ENCODE data around the gene FNDC3B.

FNDC3B gene

DNA sequence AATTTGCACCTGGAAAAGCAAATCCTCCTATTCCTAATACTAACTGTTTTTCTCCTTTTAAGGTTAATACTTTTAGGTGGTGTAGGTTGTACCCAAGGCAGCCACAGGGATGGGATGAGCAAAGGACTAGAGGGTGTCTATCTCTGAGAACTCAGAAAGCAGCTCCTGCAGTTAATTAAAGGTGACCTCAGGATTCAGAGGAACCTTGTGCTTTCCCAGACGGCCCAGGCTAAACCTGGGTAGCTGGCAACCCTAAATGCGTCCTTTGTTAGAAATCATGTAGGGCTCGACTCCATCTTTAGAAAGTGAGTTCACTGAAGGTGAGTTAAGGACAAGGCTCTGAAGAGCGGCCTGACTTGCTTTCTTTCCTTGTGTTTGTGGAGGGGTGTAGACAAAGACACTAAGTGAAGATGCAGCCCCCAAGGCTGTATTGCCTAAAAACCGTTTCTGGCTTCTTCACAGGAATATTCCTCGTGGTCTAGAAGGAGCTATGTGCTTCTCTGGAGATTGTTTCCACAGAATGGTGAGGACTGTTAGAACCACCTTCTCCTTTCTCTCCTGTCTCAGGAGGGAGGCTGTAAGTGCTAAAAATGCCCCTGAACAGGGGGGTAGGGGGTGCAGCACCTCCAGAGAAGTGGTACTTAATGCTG lies 14.9 kb downstream of the FNDC3B start:
- no peak for DNase-seq (ENCODE audit: low read depth)

DNA sequence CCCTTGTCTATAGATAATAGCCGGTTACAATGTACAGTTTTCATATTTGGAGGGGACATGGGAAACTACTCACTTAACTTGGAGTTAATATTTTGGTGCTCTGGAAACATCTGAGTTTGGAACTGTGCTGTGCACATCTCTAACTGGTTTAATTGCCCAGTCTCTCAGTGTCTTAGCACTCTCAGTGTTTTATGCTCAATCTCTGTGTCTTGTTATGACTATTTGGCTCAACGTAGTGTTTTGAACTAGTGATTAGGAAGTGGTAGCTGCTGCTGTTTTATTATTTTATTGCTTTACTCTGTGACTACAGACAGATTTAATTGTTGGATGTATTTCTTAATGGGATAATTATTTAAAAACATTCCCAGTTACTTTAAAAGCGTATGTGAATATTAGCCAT lies 17.0 kb downstream of the FNDC3B start:
- no peak for DNase-seq (ENCODE audit: low read depth)

DNA sequence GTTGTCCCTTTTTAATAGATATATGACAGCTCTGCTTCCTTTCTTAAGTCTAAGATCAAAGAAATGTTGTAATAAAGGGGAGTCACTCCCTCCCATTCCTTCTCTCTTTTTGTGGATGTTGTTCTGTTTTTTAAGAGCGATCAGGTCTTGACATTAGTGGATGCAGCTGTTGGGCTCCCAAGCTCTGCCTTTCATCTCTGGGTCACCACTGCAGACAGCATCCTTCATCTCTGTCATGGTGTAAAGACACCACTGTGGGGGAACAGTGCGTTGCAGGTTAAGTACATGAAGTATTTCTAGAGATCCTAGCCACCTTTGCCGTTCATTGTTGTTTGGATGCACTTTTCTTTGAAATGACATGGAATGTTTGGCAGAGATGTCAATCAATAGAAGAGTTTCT lies 17.7 kb downstream of the FNDC3B start:
- DNase-seq (ENCODE audit: low read depth), result no peak

DNA sequence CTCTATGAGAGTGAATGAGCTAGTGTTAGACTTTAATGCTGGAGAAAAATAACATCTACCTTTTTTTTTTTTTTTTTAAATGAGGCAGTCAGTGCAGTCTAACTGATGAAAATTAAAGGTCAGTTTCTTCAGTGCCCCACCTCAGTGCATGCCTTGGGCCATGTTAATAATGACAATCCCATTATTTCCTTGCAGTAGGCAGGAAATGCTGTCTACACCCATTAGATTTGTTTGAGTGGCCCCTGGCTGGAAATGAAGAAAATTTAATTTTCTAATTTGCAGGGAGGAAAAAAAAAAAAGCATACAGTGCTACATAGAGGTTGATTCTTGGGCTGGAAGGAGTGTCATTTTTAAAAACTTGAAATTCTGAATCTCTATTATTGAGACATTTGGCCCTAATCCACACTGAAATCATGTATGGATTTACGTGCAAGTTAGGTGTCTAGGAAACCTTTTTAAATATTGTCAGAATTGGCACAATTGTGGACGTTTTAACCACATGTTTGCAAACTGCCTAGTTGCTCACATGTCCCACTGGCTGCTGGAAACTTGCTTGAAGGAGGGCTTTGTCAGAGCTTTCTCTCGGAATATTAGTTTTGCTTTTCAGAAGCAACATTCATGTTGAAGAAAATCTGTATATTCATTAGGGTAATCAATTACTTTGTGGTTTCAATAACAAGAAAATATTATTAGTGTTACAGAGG lies 18.4 kb downstream of the FNDC3B start:
- no peak for DNase-seq (ENCODE audit: low read depth)

DNA sequence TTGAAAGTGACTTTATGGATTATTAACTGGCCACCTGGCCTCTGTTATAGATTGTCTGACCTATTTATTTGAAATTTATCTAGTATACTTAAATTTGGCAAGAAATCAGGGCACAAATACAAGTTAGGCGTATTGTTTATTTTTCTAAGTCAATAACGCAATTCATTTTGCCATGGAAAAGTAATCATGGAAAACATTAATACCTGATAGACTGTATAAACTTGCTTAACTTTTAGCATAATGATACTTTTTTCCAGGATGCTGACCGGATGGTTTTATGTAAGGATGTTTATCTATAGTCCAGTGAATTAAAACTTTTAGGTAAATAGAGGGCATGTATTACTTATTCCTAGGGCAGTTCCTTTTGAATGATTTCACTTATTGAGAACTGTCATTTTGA lies 20.2 kb downstream of the FNDC3B start:
- DNase-seq (ENCODE audit: low read depth), result no peak

DNA sequence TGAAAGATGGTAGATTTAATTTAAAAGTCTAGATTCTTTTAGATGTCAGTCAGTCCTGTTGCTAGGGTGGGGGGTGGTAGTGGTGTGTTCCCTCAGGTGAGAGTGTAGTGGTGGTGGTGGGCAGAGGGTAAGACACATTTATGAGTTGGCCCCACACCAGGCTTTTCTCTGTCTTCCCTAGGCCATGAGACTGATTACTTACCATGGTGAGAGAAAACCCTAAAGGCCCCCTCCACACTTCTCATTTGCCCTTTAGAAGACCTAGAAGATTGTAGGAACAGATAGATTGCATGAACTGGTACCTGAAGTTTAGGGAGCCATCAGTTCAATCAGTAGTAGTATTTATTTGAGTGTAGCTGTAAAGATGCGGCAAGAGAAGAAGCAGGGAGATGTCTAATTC lies 20.9 kb downstream of the FNDC3B start:
- no peak for DNase-seq (ENCODE audit: low read depth)

DNA sequence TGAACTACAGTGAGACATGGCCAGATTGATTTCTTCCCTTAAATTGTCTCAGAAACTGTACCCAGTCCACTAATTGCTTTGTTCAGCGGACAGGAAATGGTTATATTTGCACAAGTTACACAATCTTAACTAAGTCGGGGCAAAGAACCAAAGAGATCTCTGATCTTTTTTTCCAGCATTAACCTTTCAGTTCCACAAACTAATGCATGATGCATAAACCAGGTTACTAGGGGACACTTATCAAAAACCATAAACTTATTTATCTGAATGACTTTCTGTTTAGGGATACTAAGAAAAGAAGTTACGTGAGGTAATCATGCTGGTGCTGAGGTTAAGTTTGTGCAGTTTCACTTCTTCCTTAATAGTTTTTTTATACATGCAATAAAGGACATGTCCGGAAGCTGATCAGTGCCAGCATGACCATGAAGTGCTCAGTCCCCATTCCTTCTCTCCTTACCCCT lies 22.4 kb downstream of the FNDC3B start:
- no peak for DNase-seq (ENCODE audit: low read depth)

DNA sequence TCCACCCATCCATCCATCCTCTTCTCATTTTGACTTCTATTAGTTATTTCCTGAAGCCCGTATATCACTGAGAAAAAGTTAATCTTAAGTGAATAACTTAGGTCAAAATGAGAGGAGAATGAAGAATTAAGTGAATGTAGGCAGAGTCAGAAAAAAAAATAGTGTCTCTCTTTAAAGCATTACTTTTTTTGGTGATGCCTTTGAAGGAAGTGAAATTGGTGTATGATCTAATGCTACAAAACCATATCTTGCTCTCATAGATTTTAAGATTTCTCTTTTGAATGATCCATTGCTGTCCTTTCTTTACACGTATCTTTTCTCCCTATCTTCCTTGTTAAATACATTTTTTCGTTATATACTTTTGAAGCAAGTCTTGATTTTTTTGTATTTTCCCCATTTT lies 23.4 kb downstream of the FNDC3B start:
- no peak for DNase-seq (ENCODE audit: low read depth)

DNA sequence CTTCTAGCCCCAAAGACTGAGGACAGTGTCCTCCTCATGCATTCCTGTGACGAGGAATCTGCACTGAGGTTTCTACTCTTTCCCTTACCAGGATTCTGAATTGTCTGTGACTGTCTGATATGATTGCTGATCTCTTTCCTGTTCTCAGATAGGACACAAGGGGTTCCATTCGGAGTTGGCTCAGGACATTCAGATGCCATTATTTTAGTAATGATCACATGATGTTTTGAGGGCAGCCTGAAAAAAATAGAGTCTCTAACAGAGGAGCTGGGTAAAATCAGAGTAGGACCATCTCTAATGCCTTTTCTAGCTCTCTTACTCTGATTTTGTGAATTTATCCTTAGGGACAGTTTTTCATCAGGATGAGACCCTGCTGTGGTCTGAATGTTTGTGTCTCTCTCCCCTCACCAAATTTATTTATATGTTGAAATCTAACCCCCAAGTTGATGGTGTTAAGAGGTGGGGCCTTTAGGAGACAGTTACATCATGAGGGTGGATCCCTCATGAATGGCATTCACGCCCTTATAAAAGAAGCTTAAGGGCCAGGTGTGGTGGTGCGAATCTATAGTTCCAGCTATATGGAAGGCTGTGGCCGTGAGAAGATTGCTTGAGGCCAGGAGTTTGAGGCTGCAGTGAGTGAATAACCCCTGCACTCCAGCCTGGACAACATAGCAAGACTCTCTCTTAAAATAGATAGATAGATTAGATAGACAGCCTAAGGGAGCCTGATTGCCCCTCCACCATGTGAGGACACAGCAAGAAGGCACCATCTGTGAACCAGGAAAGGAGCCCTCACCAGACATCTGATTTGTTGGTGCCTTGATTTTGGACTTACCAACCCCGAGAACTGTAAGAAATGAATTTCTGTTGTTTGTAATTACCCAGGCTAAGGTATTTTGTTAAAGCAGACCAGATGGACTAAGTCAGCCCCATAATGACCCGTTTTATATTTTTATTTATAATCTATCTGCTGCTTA lies 24.4 kb downstream of the FNDC3B start:
- DNase-seq (ENCODE audit: low read depth), result no peak

DNA sequence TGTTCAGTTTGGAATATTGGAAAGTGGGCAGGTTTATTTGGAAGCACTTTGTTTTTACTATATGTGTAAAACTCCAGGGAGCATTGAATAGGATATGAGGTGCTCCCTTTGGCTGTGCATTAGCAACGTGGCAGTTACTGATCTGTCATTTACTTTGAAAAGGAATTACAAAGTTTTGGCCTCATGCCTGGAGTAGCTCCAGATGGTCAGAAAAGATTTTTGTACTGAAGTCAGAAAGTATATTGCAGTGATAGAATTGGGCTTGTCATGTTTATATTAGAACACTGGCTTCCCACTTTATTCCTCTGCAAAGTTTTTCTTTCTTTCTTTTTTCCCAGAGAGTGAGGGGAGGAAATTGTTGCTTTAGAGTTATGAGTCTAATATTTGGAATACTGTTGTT lies 26.1 kb downstream of the FNDC3B start:
- no peak for DNase-seq (ENCODE audit: low read depth)

DNA sequence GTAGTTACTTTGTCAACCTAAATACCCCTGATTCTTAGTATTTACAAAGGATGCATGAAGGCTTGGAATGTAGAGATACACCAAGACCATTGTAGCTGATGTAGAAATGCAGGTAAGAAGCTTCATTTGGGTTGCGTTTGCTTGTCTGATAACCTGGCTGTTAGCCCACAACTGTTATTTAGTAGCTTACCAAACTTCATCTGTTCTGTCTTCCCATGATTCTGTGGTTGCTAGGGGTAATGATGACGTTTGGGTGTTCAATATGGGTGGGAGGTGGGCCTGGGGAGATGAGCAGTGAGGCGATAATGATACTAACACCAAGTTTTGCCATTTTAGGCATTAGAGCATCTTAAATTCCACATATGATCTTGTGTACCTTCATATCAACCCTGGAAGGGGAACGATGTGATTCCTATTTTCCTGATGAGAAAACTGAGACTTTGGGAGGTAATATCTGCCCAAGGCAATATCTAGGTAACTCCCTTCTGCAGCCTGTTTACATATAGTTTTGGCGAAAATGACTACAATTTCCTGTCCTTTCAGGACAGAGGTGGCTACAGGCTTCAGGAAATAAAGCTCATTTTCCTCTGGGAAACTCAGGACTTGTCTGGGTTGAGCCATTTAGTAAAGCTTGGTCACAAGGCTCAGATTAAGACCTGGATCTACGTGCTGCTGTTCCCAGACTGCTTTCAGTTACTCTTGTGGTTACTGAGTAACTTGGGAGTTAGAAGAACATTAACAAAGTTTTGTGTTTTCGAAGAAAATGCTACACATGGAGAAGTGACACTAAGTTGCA lies 26.8 kb downstream of the FNDC3B start:
- DNase-seq (ENCODE audit: low read depth), result no peak

DNA sequence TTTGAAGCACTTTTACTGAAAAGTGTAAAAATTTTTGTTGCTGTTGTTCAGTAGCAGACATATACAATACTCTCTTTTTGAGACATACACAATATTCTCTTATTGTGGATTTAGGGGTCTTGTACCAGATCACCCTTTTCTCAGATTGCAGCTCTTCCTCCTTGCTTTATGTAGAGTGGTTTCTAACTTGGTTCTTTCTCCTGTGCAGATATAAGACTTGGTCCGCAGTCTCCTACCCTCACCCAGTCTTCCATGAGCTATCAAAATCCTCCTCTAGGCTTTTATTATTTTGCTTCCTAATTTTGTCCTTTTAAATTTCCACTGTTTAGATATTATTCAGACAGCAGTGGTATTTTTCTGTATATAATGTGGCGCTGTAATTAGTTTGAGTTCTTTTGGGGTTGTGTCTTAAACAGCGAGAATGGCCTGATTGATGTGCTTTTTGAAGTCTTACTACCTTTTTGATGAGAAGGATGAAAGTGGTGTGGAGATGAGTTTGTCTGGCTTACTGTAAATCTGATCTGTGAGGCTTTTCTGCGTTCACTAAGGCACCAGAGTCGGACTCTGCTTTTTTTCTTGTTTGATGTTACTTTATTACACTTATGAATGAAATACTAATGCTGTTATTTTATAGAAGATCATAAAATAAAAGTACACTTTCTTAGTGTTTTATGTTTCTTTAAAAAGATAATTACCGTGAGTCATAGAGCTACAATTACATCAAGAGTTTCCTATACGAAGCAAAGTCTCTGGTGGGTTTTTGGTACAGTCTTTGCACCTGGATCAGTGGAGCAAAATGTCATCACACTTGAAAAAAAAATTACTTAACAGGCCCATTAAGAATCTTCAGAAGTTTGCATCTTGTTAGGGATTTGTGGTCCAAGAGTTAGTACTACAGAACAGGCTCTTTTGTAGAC lies 27.8 kb downstream of the FNDC3B start:
- no peak for DNase-seq (ENCODE audit: low read depth)

DNA sequence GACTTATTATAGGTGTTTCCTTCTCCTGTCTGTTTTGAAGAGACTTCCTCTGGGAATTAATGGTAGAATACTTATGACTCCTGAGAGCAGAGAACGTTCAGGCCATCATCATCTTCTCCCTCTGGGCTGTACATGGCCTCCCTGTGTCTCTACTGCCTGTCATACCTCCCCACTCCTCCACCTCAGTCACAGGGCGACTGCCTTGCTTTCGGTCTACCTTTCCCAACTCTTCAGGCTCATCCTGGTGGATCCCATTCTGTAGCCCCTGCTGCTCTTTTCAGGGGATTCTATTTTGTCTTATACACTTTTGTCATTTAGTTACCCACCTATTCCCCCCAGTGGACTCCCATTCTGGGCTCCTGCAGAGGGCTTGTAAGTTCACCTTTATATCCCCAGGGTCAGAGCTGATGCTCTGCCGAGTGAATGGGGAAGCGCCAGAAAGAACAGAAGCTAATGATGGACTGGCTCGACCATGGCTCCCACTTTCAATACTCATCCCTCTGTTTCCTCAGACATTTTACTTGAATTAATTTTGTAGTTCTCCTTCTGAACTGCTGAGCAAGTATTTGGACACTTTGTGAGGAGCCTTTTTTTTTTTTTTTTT lies 28.6 kb downstream of the FNDC3B start:
- DNase-seq (ENCODE audit: low read depth), result no peak

DNA sequence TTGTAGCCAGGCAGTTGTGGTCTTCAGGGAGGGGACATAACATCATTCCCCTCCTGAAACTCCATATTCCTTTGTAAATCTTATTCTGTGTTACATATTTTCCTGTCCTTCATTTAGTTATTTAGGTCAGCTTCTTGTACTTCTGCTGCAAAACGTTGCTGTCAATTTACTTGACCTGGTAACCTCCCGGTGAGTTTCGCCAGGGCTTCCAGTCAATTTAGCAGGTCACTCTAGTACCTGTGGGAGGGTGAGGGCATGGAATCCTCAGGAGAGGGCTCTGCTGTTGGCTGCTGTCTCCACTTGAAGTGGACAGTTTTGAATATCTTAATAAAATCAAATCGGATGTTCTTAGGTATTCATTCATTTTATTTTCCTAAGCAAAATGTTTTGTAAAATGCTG lies 29.6 kb downstream of the FNDC3B start:
- no peak for DNase-seq (ENCODE audit: low read depth)

DNA sequence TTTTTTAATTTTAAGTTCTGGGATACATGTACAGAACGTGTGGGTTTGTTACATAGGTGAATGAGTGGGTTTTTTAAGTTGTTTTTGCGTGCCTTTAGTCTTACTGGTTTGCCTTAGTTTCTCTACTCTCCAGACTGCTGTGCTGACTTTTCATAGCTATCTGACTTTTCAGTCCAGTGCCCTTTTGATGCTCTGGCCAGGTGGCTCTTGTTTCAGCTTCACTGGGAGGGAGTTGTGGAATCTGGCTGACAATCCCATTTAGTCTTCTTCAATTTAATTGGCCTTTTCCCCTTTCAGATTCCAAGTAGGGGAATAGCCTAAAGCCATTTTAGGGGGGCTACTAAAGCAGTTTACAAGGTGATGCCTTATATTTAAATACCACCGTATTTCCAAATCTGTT lies 30.1 kb downstream of the FNDC3B start:
- no peak for DNase-seq (ENCODE audit: low read depth)

DNA sequence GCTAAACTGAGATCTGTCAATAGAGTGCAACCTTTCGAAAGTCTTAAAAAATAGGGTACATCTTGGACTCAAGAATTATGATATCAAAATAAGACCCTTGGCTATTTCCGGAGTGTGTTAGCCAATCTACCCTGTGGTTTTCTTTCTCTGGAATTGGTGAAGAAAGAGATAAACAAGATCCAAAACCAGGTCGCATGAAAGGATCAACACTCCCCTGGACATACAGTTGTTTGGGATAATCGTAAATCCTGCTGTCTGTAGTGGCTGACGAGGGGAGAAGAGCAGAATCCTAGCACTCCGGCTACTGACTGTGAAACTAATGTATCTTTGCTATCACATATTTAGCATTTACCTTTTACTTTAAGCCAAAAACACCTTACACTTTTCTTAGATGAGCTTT lies 30.9 kb downstream of the FNDC3B start:
- no peak for DNase-seq (ENCODE audit: low read depth)

DNA sequence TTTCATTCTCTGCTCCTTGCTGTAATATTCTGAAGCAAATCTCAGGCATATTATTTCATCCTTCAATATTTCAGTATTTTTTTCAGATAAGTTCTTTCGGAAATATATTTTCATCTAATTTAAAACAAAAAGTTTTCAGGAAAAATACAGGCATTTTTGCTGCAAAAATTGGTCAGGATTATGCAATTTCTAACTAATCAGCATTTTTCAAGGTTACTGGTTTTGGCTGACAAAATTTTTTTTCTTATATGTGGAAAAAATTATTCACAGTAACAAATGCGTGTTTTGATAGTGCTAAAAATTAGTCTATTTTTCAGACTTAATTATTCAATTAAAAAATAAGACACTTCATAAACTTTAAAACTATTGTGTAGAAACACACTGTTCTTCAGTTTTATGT lies 31.4 kb downstream of the FNDC3B start:
- no peak for DNase-seq (ENCODE audit: low read depth)

DNA sequence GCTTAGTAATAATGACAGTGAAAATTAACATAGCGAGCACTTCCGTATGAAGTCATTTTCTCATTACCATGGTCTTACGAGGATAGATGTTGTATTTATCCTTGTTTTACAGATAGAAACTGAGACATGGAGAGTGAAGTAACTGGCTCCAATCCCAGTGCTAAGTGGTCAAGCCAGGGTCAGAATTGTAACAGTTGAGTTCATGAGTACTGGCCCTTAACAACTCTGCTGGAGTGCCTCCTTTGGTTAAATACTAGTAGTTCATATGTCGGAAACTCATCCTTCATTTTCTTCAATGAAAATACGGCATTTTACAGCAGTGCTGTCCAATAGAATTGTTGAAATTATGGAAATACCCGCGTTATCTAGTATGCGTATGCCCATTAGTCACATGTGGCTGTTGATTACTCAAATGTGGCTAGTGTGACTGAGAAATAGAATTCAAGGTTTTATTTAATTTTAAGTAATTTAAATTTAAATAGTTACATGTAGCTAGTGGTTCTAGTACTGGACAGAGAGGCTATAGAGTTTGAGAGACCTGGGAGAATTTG lies 32.5 kb downstream of the FNDC3B start:
- no peak for DNase-seq (ENCODE audit: low read depth)

DNA sequence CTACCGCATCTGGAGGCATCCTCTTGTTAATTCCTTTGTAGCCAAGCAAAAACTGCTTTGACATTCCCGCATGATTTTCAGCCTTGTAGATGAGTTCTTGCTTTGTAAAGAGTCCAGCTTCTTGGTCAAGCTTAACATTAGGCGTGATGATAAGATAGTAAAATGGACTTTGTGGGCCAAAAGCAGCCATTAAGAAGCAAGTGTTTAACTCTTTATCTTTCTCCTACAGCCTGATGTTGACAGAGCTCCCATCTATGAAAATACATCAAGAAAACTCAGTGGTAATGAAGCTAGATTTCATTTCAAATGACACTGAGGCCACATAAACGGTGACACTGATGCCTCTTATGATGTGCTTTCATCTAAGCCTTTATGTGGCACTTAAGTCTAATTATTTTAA lies 33.2 kb downstream of the FNDC3B start:
- no peak for DNase-seq (ENCODE audit: low read depth)

DNA sequence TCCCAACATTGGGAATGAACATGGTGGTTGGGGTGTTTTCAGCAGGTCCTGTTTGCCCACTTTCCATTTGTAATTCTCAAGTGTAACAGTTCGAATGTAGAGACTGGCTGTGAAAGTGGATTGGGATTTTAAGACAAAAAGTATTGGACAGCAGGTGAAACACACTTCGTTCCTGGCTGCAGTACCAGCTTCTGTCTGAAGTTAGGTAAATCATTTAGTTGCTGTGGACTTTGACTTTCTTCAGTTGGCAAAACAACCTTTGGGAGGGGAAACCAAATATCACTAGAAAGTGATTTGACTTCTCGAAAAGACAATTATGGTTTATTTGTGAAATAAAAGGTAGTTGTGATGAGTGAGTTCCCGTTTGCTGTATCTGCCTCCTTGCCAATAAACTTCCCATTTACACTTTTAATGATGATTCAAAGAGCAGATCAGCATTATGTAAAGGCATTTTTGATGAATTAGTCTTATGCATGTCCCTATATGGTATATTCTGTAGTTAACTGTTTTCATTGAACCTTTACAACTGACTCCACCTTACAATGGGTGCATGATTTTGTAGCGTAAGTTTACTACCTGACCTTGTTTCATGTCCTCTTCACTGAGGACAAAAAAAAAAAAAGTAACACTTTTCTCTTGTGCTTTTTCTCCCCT lies 34.0 kb downstream of the FNDC3B start:
- no peak for DNase-seq (ENCODE audit: low read depth)

All from stimulated activated CD8-positive, alpha-beta memory T cell treated with anti-CD3 and anti-CD28 coated beads, Interleukin-15, amount 100 ng/mL, for 24 hours (primary cell).